Neural progenitor cell (in vitro differentiated cells): ENCODE results near the gene IGLON5. TPM values are rescaled to one million over a fixed set of nuclear protein-coding genes. Genes with fewer than 3 reads are reported as not detected.

ENCODE experiments used
- DNase-seq: peaks from one replicate; pipeline ENCODE4 v3.0.0-alpha.2; 2016; ENCODE audit warnings: low spot score
- H2AFZ ChIP-seq: fragments of 200-600 bp; sonication (generic); replicated peaks from 2 replicates; pipeline ENCODE4 v1.6.1; 2016; ENCODE audit warnings: antibody characterized with exemption
- H3F3A ChIP-seq: fragments of 200-600 bp; sonication (generic); 2 replicates; pipeline ENCODE4 v1.6.1; 2016; ENCODE audit warnings: antibody characterized with exemption, low read depth
- H3K27ac ChIP-seq: fragments of 200-600 bp; sonication (generic); 2 replicates; pipeline ENCODE4 v1.5.1; 2016; ENCODE audit warnings: mild to moderate bottlenecking
- H3K27me3 ChIP-seq: fragments of 200-600 bp; sonication (generic); 2 replicates; pipeline ENCODE4 v1.6.1; 2016; ENCODE audit warnings: mild to moderate bottlenecking, moderate library complexity
- H3K36me3 ChIP-seq: fragments of 200-600 bp; sonication (generic); 2 replicates; pipeline ENCODE4 v1.5.1; 2016
- H3K4me1 ChIP-seq: fragments of 200-600 bp; sonication (generic); 2 replicates; pipeline ENCODE4 v1.6.1; 2016; ENCODE audit warnings: mixed run types
- H3K4me2 ChIP-seq: fragments of 200-600 bp; sonication (generic); 2 replicates; pipeline ENCODE4 v1.6.1; 2016
- H3K4me3 ChIP-seq: fragments of 200-600 bp; sonication (generic); 2 replicates; pipeline ENCODE4 v1.5.1; 2016
- H3K79me2 ChIP-seq: fragments of 200-600 bp; sonication (generic); 2 replicates; pipeline ENCODE4 v1.6.1; 2016; ENCODE audit warnings: low read depth
- H3K9ac ChIP-seq: fragments of 200-600 bp; sonication (generic); 2 replicates; pipeline ENCODE4 v1.6.1; 2016
- H3K9me3 ChIP-seq: fragments of 200-600 bp; sonication (generic); 2 replicates; pipeline ENCODE4 v1.5.1; 2016; ENCODE audit warnings: low read depth
- H4K20me1 ChIP-seq: fragments of 200-600 bp; sonication (generic); 2 replicates; pipeline ENCODE4 v1.6.1; 2016; ENCODE audit warnings: low read depth
- H3K27ac Mint-ChIP-seq: 3 replicates; pipeline ENCODE4 v1.8.0; 2021; ENCODE audit warnings: mixed read lengths
- H3K27me3 Mint-ChIP-seq: 2 replicates; pipeline ENCODE4 v1.8.0; 2022; ENCODE audit warnings: low read depth, mild to moderate bottlenecking, inconsistent platforms, moderate library complexity, mixed read lengths; ENCODE audit not compliant: insufficient read depth
- H3K36me3 Mint-ChIP-seq: 3 replicates; pipeline ENCODE4 v1.8.0; 2021; ENCODE audit warnings: mixed read lengths
- H3K4me1 Mint-ChIP-seq: 3 replicates; pipeline ENCODE4 v1.8.0; 2021; ENCODE audit warnings: mixed read lengths
- H3K4me3 Mint-ChIP-seq: 3 replicates; pipeline ENCODE4 v1.8.0; 2021; ENCODE audit warnings: mild to moderate bottlenecking, moderate library complexity, mixed read lengths
- H3K9me3 Mint-ChIP-seq: 3 replicates; pipeline ENCODE4 v1.8.0; 2020; ENCODE audit warnings: mixed read lengths
- CTCF ChIP-seq: fragments of 200-600 bp; sonication (generic); IDR thresholded peaks from 2 replicates; pipeline ENCODE4 v1.5.1; 2017; ENCODE audit warnings: antibody characterized with exemption, mild to moderate bottlenecking
- EZH2 ChIP-seq: fragments of 200-600 bp; sonication (generic); IDR thresholded peaks from 2 replicates; pipeline ENCODE4 v1.6.1; 2017; ENCODE audit warnings: antibody characterized with exemption, mild to moderate bottlenecking, moderate library complexity
- EZH2phosphoT487 ChIP-seq: fragments of 200-600 bp; sonication (generic); IDR thresholded peaks from 2 replicates; pipeline ENCODE4 v1.6.1; 2017; ENCODE audit warnings: antibody characterized with exemption
- total RNA-seq: library from RNA; depleted of rRNA; stranded (reverse); fragments of >200 nt; gene quantifications from 2 replicates; pipeline ENCODE4 v1.2.3, GENCODE V29; 2015; ENCODE audit warnings: low replicate concordance

Gene IGLON5
- total RNA-seq, 1 donor from 2014 or later, result 5.4 TPM

- no peaks in the 10 kb centered on the region for H3K9me3 Mint-ChIP-seq
- Histone ChIP-seq H2AFZ (no peak overlapping the region), H4K20me1 (no peaks in the 10 kb centered on the region), H3K79me2 (no peaks in the 10 kb centered on the region), H3K36me3 (no peaks in the 10 kb centered on the region), H3K9me3 (no peaks in the 10 kb centered on the region), H3K9ac (no peak overlapping the region), H3K4me1 (no peaks in the 10 kb centered on the region), H3K27me3 (no peaks in the 10 kb centered on the region), H3K27ac (no peak overlapping the region), H3F3A (no peaks in the 10 kb centered on the region), H3K4me2 (no peak overlapping the region), H3K4me3 (no peak overlapping the region)
- H3K27ac Mint-ChIP-seq, result no peak overlapping the region
- H3K36me3 Mint-ChIP-seq, result no peaks in the 10 kb centered on the region
- H3K4me1 Mint-ChIP-seq, result peaks cover 26% of the 10 kb centered on the region
- no peak overlapping the region for H3K4me3 Mint-ChIP-seq
- DNase-seq, result no peak
- H3K27me3 Mint-ChIP-seq, result peaks cover 2% of the 10 kb centered on the region
- TF ChIP-seq EZH2, result no peak
- no peak for TF ChIP-seq CTCF
- no peak for TF ChIP-seq EZH2phosphoT487
These were observed 49.8 kb downstream of the IGLON5 start for GRCh38 chr19:51361239-51361638.

GRCh38 chr19:51364200-51365106 lies 53.0 kb downstream of the IGLON5 start:
- no peak overlapping the region for H2AFZ ChIP-seq
- DNase-seq, result no peak
- H3K4me1 ChIP-seq, result peaks cover 7% of the 10 kb centered on the region
- H3K79me2 ChIP-seq, result no peaks in the 10 kb centered on the region
- Mint-ChIP-seq H3K27me3 (peaks cover 7% of the 10 kb centered on the region), H3K9me3 (no peaks in the 10 kb centered on the region), H3K27ac (no peak overlapping the region), H3K4me1 (peaks cover 25% of the 10 kb centered on the region), H3K36me3 (no peaks in the 10 kb centered on the region), H3K4me3 (peak overlapping the region; percentile 65)
- H3K27me3 ChIP-seq, result no peaks in the 10 kb centered on the region
- no peaks in the 10 kb centered on the region for H3K9me3 ChIP-seq
- H3K36me3 ChIP-seq, result no peaks in the 10 kb centered on the region
- no peak overlapping the region for H3K4me2 ChIP-seq
- no peak overlapping the region for H3K27ac ChIP-seq
- H4K20me1 ChIP-seq, result no peaks in the 10 kb centered on the region
- no peak overlapping the region for H3K9ac ChIP-seq
- H3K4me3 ChIP-seq, result no peak overlapping the region
- H3F3A ChIP-seq, result peaks cover 14% of the 10 kb centered on the region
- TF ChIP-seq CTCF (no peak), EZH2 (no peak), EZH2phosphoT487 (no peak)

- Histone ChIP-seq H3K4me3 (peak overlapping the region; percentile 80), H3K27ac (no peak overlapping the region), H3K9ac (no peak overlapping the region), H3K36me3 (no peaks in the 10 kb centered on the region), H3K9me3 (no peaks in the 10 kb centered on the region), H3K27me3 (no peaks in the 10 kb centered on the region), H2AFZ (peak overlapping the region; percentile 47), H3K4me1 (peaks cover 7% of the 10 kb centered on the region), H4K20me1 (no peaks in the 10 kb centered on the region), H3F3A (peaks cover 14% of the 10 kb centered on the region), H3K79me2 (no peaks in the 10 kb centered on the region), H3K4me2 (peak overlapping the region; percentile 89)
- peaks cover 7% of the 10 kb centered on the region for H3K27me3 Mint-ChIP-seq
- H3K4me3 Mint-ChIP-seq, result peak overlapping the region; percentile 99
- no peaks in the 10 kb centered on the region for H3K9me3 Mint-ChIP-seq
- TF ChIP-seq EZH2phosphoT487, result no peak
- TF ChIP-seq CTCF, result no peak
- TF ChIP-seq EZH2, result no peak
- peaks cover 24% of the 10 kb centered on the region for H3K4me1 Mint-ChIP-seq
- peak overlapping the region; percentile 88 for H3K27ac Mint-ChIP-seq
- no peak for DNase-seq
- H3K36me3 Mint-ChIP-seq, result no peaks in the 10 kb centered on the region
These were observed 53.9 kb downstream of the IGLON5 start for GRCh38 chr19:51365211-51365964.
